ENCODE results near the gene GARIN5B. TPM values are rescaled to one million over a fixed set of nuclear protein-coding genes. Genes with fewer than 3 reads are reported as not detected.

GARIN5B gene
- total and polyA plus RNA-seq, 2 of the 8 experiments (the other 6 are each of a cell fraction or from before 2014, with no cell fraction given): 0.03 TPM; not detected in 1

DNA sequence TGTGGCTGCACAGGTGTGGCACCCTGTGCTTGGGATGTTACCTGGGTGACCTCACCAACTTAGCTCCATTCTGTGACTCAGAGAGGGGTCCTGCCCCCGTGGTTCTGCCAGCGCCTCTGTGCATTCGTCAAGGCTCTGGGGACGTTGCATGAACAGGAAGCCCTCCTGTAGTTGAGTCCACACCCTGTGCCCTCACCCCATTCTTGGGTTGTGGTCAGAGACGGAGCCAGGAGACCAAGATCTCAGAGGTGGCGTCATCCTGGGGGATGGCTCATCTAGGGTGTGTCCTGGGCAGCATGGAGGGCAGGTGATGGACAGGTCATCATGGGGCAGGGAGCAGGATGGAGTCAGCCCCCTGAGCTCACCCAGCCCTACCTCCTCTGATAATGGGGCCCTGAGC lies 11.0 kb downstream of the GARIN5B start (continued):
- TF ChIP-seq, protein P1, sequence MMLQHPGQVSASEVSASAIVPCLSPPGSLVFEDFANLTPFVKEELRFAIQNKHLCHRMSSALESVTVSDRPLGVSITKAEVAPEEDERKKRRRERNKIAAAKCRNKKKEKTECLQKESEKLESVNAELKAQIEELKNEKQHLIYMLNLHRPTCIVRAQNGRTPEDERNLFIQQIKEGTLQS (IDR thresholded peaks at IDR 0.05; ENCODE audit: insufficient read depth, low read depth, low read length): no peak
- TF ChIP-seq, protein P2, sequence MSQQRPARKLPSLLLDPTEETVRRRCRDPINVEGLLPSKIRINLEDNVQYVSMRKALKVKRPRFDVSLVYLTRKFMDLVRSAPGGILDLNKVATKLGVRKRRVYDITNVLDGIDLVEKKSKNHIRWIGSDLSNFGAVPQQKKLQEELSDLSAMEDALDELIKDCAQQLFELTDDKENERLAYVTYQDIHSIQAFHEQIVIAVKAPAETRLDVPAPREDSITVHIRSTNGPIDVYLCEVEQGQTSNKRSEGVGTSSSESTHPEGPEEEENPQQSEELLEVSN (IDR thresholded peaks at IDR 0.05): no peak

Data from H1 (cell line).